ENCODE results near the gene ABCC12. TPM values are rescaled to one million over a fixed set of nuclear protein-coding genes. Genes with fewer than 3 reads are reported as not detected.
A peak's percentile ranks its signal among the peaks of the same experiment; 100 is the strongest.

Gene ABCC12
- total and polyA plus RNA-seq, 2 of the 8 experiments (the other 6 are each of a cell fraction or from before 2014, with no cell fraction given): 0.05 TPM; not detected in 1

DNA sequence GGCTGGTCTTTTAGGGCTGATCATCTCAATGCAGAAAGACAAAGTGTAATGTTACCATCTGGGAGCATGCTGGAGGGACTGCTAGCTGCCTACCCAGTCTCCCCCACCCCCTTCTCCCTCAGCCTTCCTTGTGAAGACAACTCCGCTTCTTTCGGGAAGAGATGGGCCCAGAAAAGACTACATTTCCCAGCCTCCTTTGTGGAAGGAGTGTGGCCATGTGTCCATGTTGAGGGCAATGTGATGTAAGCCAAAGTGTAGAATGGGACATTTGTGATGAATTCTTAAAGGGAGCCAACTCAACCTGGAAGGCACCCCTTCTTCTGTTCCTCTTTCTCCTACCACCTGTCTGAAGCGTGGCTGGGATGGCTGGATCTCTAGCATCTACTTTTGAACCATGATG, 16.3 kb downstream of the ABCC12 start:
- WGBS, 2 experiments (ENCODE audit: extremely low coverage in 1 of 2, insufficient coverage in 1 of 2, insufficient read length in 1 of 2, insufficient replicate concordance in 2 of 2, low coverage in 1 of 2, low lambda C conversion rate in 2 of 2, missing lambda C conversion rate in 1 of 2): 95% methylated on average over 3 of the region's 3 CpGs; no CpG with 5 or more reads in 1 of the 2 experiments
- H3K56ac ChIP-seq (replicated peaks; ENCODE audit: insufficient read length, low read depth, low read length): no peak overlapping the region
- H3K4me2 ChIP-seq (ENCODE audit: insufficient read depth in 1 of 2, low read depth in 2 of 2, low read length in 2 of 2): no peak overlapping the region
- POLR2A ChIA-PET (ENCODE audit: partially characterized antibody): no interaction called here
- no peak overlapping the region for H3K23ac ChIP-seq (ENCODE audit: insufficient read length)
- no peak overlapping the region for H2BK120ac ChIP-seq (replicated peaks; ENCODE audit: low read depth, low read length)
- H3K18ac ChIP-seq (ENCODE audit: extremely low read depth, low read length): no peak overlapping the region
- no peak overlapping the region for H2BK5ac ChIP-seq (ENCODE audit: low read depth, low read length)
- H3K36me3 ChIP-seq (ENCODE audit: control insufficient read depth in 2 of 4, insufficient read depth in 4 of 4, low read length in 3 of 4): no peaks in the 10 kb centered on the region
- TF ChIP-seq CEBPB (IDR thresholded peaks at IDR 0.05; ENCODE audit: low read depth, low read length) (no peak), MAX (IDR thresholded peaks at IDR 0.05) (peak; percentile 36; the same call in 1 of the 2 replicates)
- H2BK20ac ChIP-seq (ENCODE audit: low read length): no peak overlapping the region
- no peak overlapping the region for H3K14ac ChIP-seq (ENCODE audit: insufficient read length)
- no peaks in the 10 kb centered on the region for H3K4me1 ChIP-seq (replicated peaks in 1 of 4; ENCODE audit: control insufficient read depth in 3 of 4, insufficient read depth in 4 of 4, low read length in 3 of 4)
- no peak for DNase-seq (ENCODE audit: low read depth in 1 of 2, low spot score in 2 of 2)
- H4K8ac ChIP-seq (ENCODE audit: extremely low read depth, insufficient read depth, low read length): no peak overlapping the region
- CTCF ChIA-PET (ENCODE audit: partially characterized antibody): interaction anchor here (0.6 to 1.7 kb wide), 5 partner anchors 15 to 1511 kb away, joined by 3 to 7 read pairs (median 3); no protein-coding TSS in a partner anchor
- no peak overlapping the region for H2AK5ac ChIP-seq (ENCODE audit: low read depth, low read length)
- no peak overlapping the region for H3K4ac ChIP-seq (replicated peaks; ENCODE audit: insufficient read length, low read depth, low read length)
- no peak overlapping the region for H2BK15ac ChIP-seq (ENCODE audit: low read length)
- H3K27ac ChIP-seq (ENCODE audit: low read depth, low read length): no peak overlapping the region
- no peaks in the 10 kb centered on the region for H3K79me1 ChIP-seq (ENCODE audit: low read depth, low read length)
- no peak overlapping the region for H4K91ac ChIP-seq (replicated peaks; ENCODE audit: insufficient read length, low read length)
- no peak overlapping the region for H2BK12ac ChIP-seq (ENCODE audit: low read depth, low read length)
- no peak overlapping the region for H4K5ac ChIP-seq (ENCODE audit: insufficient read length, low read depth, low read length)
- H3K27me3 ChIP-seq (replicated peaks in 1 of 4; ENCODE audit: control insufficient read depth in 3 of 4, extremely low read depth in 1 of 4, insufficient read depth in 3 of 4, low read length in 3 of 4): no peaks in the 10 kb centered on the region
- H2AFZ ChIP-seq (ENCODE audit: low read length): peak overlapping the region; percentile 95; the same call in 1 of the 2 replicates
- no peaks in the 10 kb centered on the region for H3K23me2 ChIP-seq (ENCODE audit: low read depth, low read length)
- FAIRE-seq: no peak
- no peaks in the 10 kb centered on the region for H3K9me3 ChIP-seq (ENCODE audit: insufficient read depth in 2 of 2, low read depth in 1 of 2, low read length in 1 of 2)
- no peaks in the 10 kb centered on the region for H3K79me2 ChIP-seq (ENCODE audit: control insufficient read depth in 1 of 2, insufficient read depth in 2 of 2, low read length in 2 of 2)
- no peak overlapping the region for H3K4me3 ChIP-seq (ENCODE audit: extremely low read depth in 1 of 4, insufficient read depth in 2 of 4, low read depth in 3 of 4, low read length in 4 of 4)
- H4K20me1 ChIP-seq (replicated peaks in 1 of 2; ENCODE audit: control insufficient read depth in 1 of 2, insufficient read depth in 2 of 2, low read length in 2 of 2): no peaks in the 10 kb centered on the region
- no peak overlapping the region for H3K9ac ChIP-seq (replicated peaks in 1 of 4; ENCODE audit: extremely low read depth in 1 of 4, low read depth in 3 of 4, low read length in 3 of 4)

All from H1 (cell line).